Keratinocyte (primary cell): ENCODE data around the gene FRMPD2. TPM values are rescaled to one million over a fixed set of nuclear protein-coding genes. Genes with fewer than 3 reads are reported as not detected.
A peak's percentile ranks its signal among the peaks of the same experiment; 100 is the strongest.

Experiments used
- DNase-seq: peaks from one replicate; pipeline ENCODE4 v3.0.0-alpha.2; 2011; ENCODE audit warnings: low read depth, missing footprints, low spot score
- FAIRE-seq: peaks from 2 replicates; lab custom pipeline; 2011; peaks lifted over from hg19 to GRCh38; lab: Jason Lieb, UNC
- H2AFZ ChIP-seq: 2 replicates; pipeline ENCODE4 v1.6.0; 2012; ENCODE audit warnings: low read length, control low read depth, inconsistent platforms; ENCODE audit not compliant: control insufficient read depth
- H3K27ac ChIP-seq: 2 replicates; pipeline ENCODE4 v1.5.1; 2011; ENCODE audit warnings: low read length; ENCODE audit not compliant: control insufficient read depth, insufficient read depth
- H3K27me3 ChIP-seq: 3 replicates; pipeline ENCODE4 v1.6.0; 2011; ENCODE audit warnings: low read length; ENCODE audit not compliant: control insufficient read depth, insufficient read depth; ENCODE audit errors: extremely low read depth
- H3K36me3 ChIP-seq, 2 experiments: 2 replicates in 1 of 2; 3 replicates in 1 of 2; pipeline ENCODE4 v1.5.1; 2011; ENCODE audit warnings: low read length in 2 of 2, mild to moderate bottlenecking in 1 of 2; ENCODE audit not compliant: control insufficient read depth in 2 of 2, insufficient read depth in 2 of 2; ENCODE audit errors: extremely low read depth in 1 of 2
- H3K4me1 ChIP-seq: 3 replicates; pipeline ENCODE4 v1.5.1; 2011; ENCODE audit warnings: low read length; ENCODE audit not compliant: control insufficient read depth, insufficient read depth; ENCODE audit errors: extremely low read depth
- H3K4me2 ChIP-seq: 3 replicates; pipeline ENCODE4 v1.6.0; 2011; ENCODE audit warnings: low read depth, low read length; ENCODE audit not compliant: control insufficient read depth, insufficient read depth; ENCODE audit errors: extremely low read depth
- H3K4me3 ChIP-seq, 3 experiments: fragments of 200-600 bp in 1 of 3; sonication (generic) in 1 of 3; 2 replicates in 2 of 3; 3 replicates in 1 of 3; pipeline ENCODE4 v1.5.1; 2011 to 2016; ENCODE audit warnings: low read length in 3 of 3, mild to moderate bottlenecking in 3 of 3, control low read depth in 2 of 3, inconsistent platforms in 1 of 3, low read depth in 1 of 3, mixed read lengths in 1 of 3, mixed run types in 1 of 3, moderate library complexity in 1 of 3; ENCODE audit not compliant: control insufficient read depth in 2 of 3, insufficient read depth in 2 of 3; ENCODE audit errors: extremely low read depth in 1 of 3
- H3K79me2 ChIP-seq: 2 replicates; pipeline ENCODE4 v1.6.0; 2012; ENCODE audit warnings: low read length; ENCODE audit not compliant: control insufficient read depth, insufficient read depth
- H3K9ac ChIP-seq: 3 replicates; pipeline ENCODE4 v1.6.0; 2011; ENCODE audit warnings: low read length; ENCODE audit not compliant: control insufficient read depth, insufficient read depth; ENCODE audit errors: extremely low read depth
- H3K9me1 ChIP-seq: 3 replicates; pipeline ENCODE4 v1.6.0; 2011; ENCODE audit warnings: low read length; ENCODE audit not compliant: control insufficient read depth, insufficient read depth; ENCODE audit errors: extremely low read depth
- H3K9me3 ChIP-seq: 2 replicates; pipeline ENCODE4 v1.5.1; 2012; ENCODE audit warnings: low read depth, low read length; ENCODE audit not compliant: control insufficient read depth
- H4K20me1 ChIP-seq: 3 replicates; pipeline ENCODE4 v1.6.0; 2011; ENCODE audit warnings: low read length; ENCODE audit not compliant: control insufficient read depth, insufficient read depth; ENCODE audit errors: extremely low read depth
- CTCF ChIP-seq, 3 experiments: IDR thresholded peaks in 1 of 3; conservative IDR thresholded peaks in 1 of 3; optimal IDR thresholded peaks in 1 of 3; 2 replicates in 2 of 3; 3 replicates in 1 of 3; pipeline versions ENCODE3 to v1.5.1; 2011; ENCODE audit warnings: low read length in 3 of 3, mild to moderate bottlenecking in 3 of 3, moderate library complexity in 2 of 3, control low read depth in 1 of 3, inconsistent platforms in 1 of 3; ENCODE audit not compliant: insufficient read depth in 2 of 3; ENCODE audit errors: extremely low read depth in 1 of 3
- EZH2 ChIP-seq: IDR thresholded peaks from one replicate; pipeline ENCODE4 v1.6.1; 2012; ENCODE audit warnings: inconsistent platforms, mild to moderate bottlenecking, low read length, moderate library complexity
- dilution Hi-C: fragments of 300-500 bp; cut with MboI; formaldehyde crosslinking; loops from one replicate; pipeline ENCODE4 v1.7.0; 2020; ENCODE audit warnings: low sequenced_read_pairs; ENCODE audit not compliant: extremely low pct_ligation_motif_present
- polyA plus RNA-seq, 5 experiments: library from polyadenylated mRNA; depleted of rRNA in 3 of 5; stranded (reverse) in 3 of 5; stranded (forward) in 1 of 5; unstranded in 1 of 5; fragments of >200 nt; gene quantifications; 1 replicate in 1 of 5; 2 replicates in 3 of 5; 3 replicates in 1 of 5; pipeline versions ENCODE4 v1.2.1 to v1.2.3, GENCODE V29; 2011 to 2012; ENCODE audit warnings: missing spikeins in 2 of 5, low read depth in 1 of 5, low replicate concordance in 1 of 5

Gene FRMPD2
- polyA plus RNA-seq, 1 donor (not counting 4 experiments of a cell fraction or from before 2014, with no cell fraction given), result not detected

DNA sequence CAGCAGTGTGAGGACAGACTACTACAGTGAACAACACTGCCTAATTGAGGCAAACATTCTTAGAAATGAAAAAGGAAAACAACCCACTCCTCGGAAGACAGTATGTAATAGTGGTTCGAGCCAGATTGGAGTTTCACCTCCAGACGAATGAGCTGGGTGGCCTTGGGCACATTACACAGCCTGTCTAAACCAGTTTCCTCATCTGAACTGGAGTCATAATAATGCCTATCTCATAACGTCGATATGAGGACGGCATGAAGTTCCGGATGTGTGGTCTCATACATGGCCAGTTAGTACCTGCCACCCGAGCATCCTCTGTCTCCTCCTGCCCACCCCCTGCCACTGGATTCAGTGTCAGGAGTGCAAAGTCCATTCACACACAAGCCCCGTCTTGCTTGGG is 15.8 kb upstream of the FRMPD2 start:
- peaks cover 15% of the 10 kb centered on the region for H3K27me3 ChIP-seq
- H3K4me3 ChIP-seq, result no peak overlapping the region
- H3K27ac ChIP-seq, result no peak overlapping the region
- H4K20me1 ChIP-seq, result no peaks in the 10 kb centered on the region
- peaks cover 3% of the 10 kb centered on the region for H3K4me1 ChIP-seq
- H3K36me3 ChIP-seq, result no peaks in the 10 kb centered on the region
- no peaks in the 10 kb centered on the region for H3K79me2 ChIP-seq
- no peak for FAIRE-seq
- H3K9me3 ChIP-seq, result no peaks in the 10 kb centered on the region
- TF ChIP-seq CTCF (optimal IDR thresholded peaks at IDR 0.05 in 1 of 3, IDR thresholded peaks at IDR 0.05 in 1 of 3, conservative IDR thresholded peaks at IDR 0.05 in 1 of 3; ENCODE audit: extremely low read depth in 1 of 3, insufficient read depth in 2 of 3, low read length in 3 of 3) (no peak), EZH2 (no peak)
- no peak for DNase-seq
- H3K9me1 ChIP-seq, result no peaks in the 10 kb centered on the region
- dilution Hi-C loops, result no loop called here
- H2AFZ ChIP-seq, result no peak overlapping the region
- H3K4me2 ChIP-seq, result no peak overlapping the region
- H3K9ac ChIP-seq, result no peak overlapping the region

GRCh38 chr10:48289501-48290238 is 15.2 kb upstream of the FRMPD2 start:
- Histone ChIP-seq H3K4me1 (peaks cover 3% of the 10 kb centered on the region), H3K27ac (no peak overlapping the region), H3K9me3 (no peaks in the 10 kb centered on the region), H3K4me2 (no peak overlapping the region), H3K9me1 (no peaks in the 10 kb centered on the region), H4K20me1 (no peaks in the 10 kb centered on the region), H3K9ac (no peak overlapping the region), H3K27me3 (peaks cover 15% of the 10 kb centered on the region), H3K79me2 (no peaks in the 10 kb centered on the region), H2AFZ (no peak overlapping the region), H3K4me3 (no peak overlapping the region), H3K36me3 (no peaks in the 10 kb centered on the region)
- FAIRE-seq, result no peak
- TF ChIP-seq CTCF (optimal IDR thresholded peaks at IDR 0.05 in 1 of 3, IDR thresholded peaks at IDR 0.05 in 1 of 3, conservative IDR thresholded peaks at IDR 0.05 in 1 of 3; ENCODE audit: extremely low read depth in 1 of 3, insufficient read depth in 2 of 3, low read length in 3 of 3) (peak; percentile 86 to 94 (median 87)), EZH2 (no peak)
- peak; percentile 41 for DNase-seq
- dilution Hi-C loops, result no loop called here
